NOMO-1 treated with DMSO at 0.1 percent for 48 hours (cell line): ENCODE measurements around the gene NAGPA.
"Not testable (repeated sequence)": the region's sequence is repeated elsewhere in the genome, so short reads cannot be mapped to it uniquely, and the experiment has no call there.

ENCODE experiments used
- DNase-seq: peaks from one replicate; lab custom pipeline; 2025; ENCODE audit not compliant: unreplicated experiment; lab: John Stamatoyannopoulos, UW

The NAGPA gene

GRCh38 chr16:5062051-5062450 lies 28.3 kb upstream of the NAGPA start:
- no peak for DNase-seq

GRCh38 chr16:5060073-5060641 lies 26.4 kb upstream of the NAGPA start:
- DNase-seq: no peak

- no peak for DNase-seq
Observed at GRCh38 chr16:5059386-5060072, 25.8 kb upstream of the NAGPA start.

- no peak for DNase-seq
Observed at GRCh38 chr16:5058476-5058875, 24.7 kb upstream of the NAGPA start.

GRCh38 chr16:5056352-5056751 lies 22.6 kb upstream of the NAGPA start:
- peak; percentile 36 for DNase-seq

GRCh38 chr16:5054876-5055865 lies 21.4 kb upstream of the NAGPA start:
- DNase-seq: no peak

GRCh38 chr16:5046914-5047313 lies 13.2 kb upstream of the NAGPA start:
- no peak for DNase-seq

- no peak for DNase-seq
Observed at GRCh38 chr16:5045499-5046115, 11.9 kb upstream of the NAGPA start.

- not testable (repeated sequence) for DNase-seq
Observed at GRCh38 chr16:5044581-5044980, 10.8 kb upstream of the NAGPA start.

GRCh38 chr16:5044011-5044540 lies 10.3 kb upstream of the NAGPA start:
- DNase-seq: no peak

- no peak for DNase-seq
Observed at GRCh38 chr16:5042574-5043171, 8.9 kb upstream of the NAGPA start.

GRCh38 chr16:5041600-5042133 lies 7.9 kb upstream of the NAGPA start:
- DNase-seq: no peak

GRCh38 chr16:5040451-5040850 lies 6.7 kb upstream of the NAGPA start:
- DNase-seq: no peak

- DNase-seq: no peak
Observed at GRCh38 chr16:5036228-5037156, 2.8 kb upstream of the NAGPA start.

GRCh38 chr16:5035909-5036227 lies 2.1 kb upstream of the NAGPA start:
- no peak for DNase-seq

GRCh38 chr16:5034167-5034523 lies 410 bp upstream of the NAGPA start:
- no peak for DNase-seq

- no peak for DNase-seq
Observed at GRCh38 chr16:5032748-5033167, 977 bp downstream of the NAGPA start.

- no peak for DNase-seq
Observed at GRCh38 chr16:5031601-5032000, 2.1 kb downstream of the NAGPA start.

- DNase-seq: no peak
Observed at GRCh38 chr16:5030251-5030870, 3.4 kb downstream of the NAGPA start.
